Trophoblast cell (in vitro differentiated cells and primary cell): ENCODE data around the gene POMT1.
"Not testable (repeated sequence)": the region's sequence is repeated elsewhere in the genome, so short reads cannot be mapped to it uniquely, and the experiment has no call there.

Source experiments
- DNase-seq, 2 donors: peaks; one replicate each; pipeline ENCODE4 v3.0.0-alpha.2; 2016
- H2AFZ ChIP-seq: 2 replicates; pipeline ENCODE4 v1.6.1; 2013; ENCODE audit warnings: low read length, moderate library complexity, mild to moderate bottlenecking; ENCODE audit not compliant: insufficient read depth, poor library complexity
- H2AK5ac ChIP-seq: 2 replicates; pipeline ENCODE4 v1.6.1; 2013; ENCODE audit warnings: mild to moderate bottlenecking, low read length
- H2BK120ac ChIP-seq: 2 replicates; pipeline ENCODE4 v1.6.1; 2013; ENCODE audit warnings: low read length, mild to moderate bottlenecking, moderate library complexity; ENCODE audit not compliant: insufficient read depth, poor library complexity
- H2BK12ac ChIP-seq: 2 replicates; pipeline ENCODE4 v1.6.1; 2013; ENCODE audit warnings: mild to moderate bottlenecking, low read length, moderate library complexity
- H2BK5ac ChIP-seq: 2 replicates; pipeline ENCODE4 v1.6.1; 2013; ENCODE audit warnings: low read length, low read depth, moderate library complexity, mild to moderate bottlenecking; ENCODE audit not compliant: poor library complexity
- H3K14ac ChIP-seq: 2 replicates; pipeline ENCODE4 v1.6.1; 2013; ENCODE audit warnings: mild to moderate bottlenecking, low read length
- H3K18ac ChIP-seq: 2 replicates; pipeline ENCODE4 v1.6.1; 2013; ENCODE audit warnings: mild to moderate bottlenecking, low read length
- H3K23ac ChIP-seq: 2 replicates; pipeline ENCODE4 v1.6.1; 2013; ENCODE audit warnings: low read length
- H3K27ac ChIP-seq: 2 replicates; pipeline ENCODE4 v1.5.1; 2013; ENCODE audit warnings: low read depth, mild to moderate bottlenecking, inconsistent platforms, low read length, moderate library complexity
- H3K27me3 ChIP-seq: 2 replicates; pipeline ENCODE4 v1.6.1; 2013; ENCODE audit warnings: inconsistent platforms, mild to moderate bottlenecking, low read length, moderate library complexity; ENCODE audit not compliant: insufficient read depth
- H3K36me3 ChIP-seq, 2 experiments: 1 replicate in 1 of 2; 2 replicates in 1 of 2; pipeline ENCODE4 v1.6.1; 2013; ENCODE audit warnings: low read length in 2 of 2, mild to moderate bottlenecking in 2 of 2, moderate library complexity in 1 of 2; ENCODE audit not compliant: insufficient read depth in 2 of 2, control insufficient read depth in 1 of 2
- H3K4ac ChIP-seq: 2 replicates; pipeline ENCODE4 v1.6.1; 2013; ENCODE audit warnings: low read depth, mild to moderate bottlenecking, low read length, moderate library complexity
- H3K4me1 ChIP-seq, 2 experiments: 1 replicate in 1 of 2; 2 replicates in 1 of 2; pipeline ENCODE4 v1.6.1; 2013; ENCODE audit warnings: low read length in 2 of 2, mild to moderate bottlenecking in 2 of 2, moderate library complexity in 1 of 2; ENCODE audit not compliant: insufficient read depth in 2 of 2, control insufficient read depth in 1 of 2
- H3K4me2 ChIP-seq: 2 replicates; pipeline ENCODE4 v1.6.1; 2013; ENCODE audit warnings: inconsistent platforms, mild to moderate bottlenecking, low read length, moderate library complexity
- H3K4me3 ChIP-seq: 2 replicates; pipeline ENCODE4 v1.5.1; 2013; ENCODE audit warnings: mild to moderate bottlenecking, low read depth, low read length, inconsistent platforms
- H3K79me1 ChIP-seq: one replicate; pipeline ENCODE4 v1.6.1; 2013; ENCODE audit warnings: low read length
- H3K79me2 ChIP-seq: 2 replicates; pipeline ENCODE4 v1.6.1; 2013; ENCODE audit warnings: low read length, mild to moderate bottlenecking; ENCODE audit not compliant: control insufficient read depth, insufficient read depth, poor library complexity
- H3K9ac ChIP-seq: 2 replicates; pipeline ENCODE4 v1.6.1; 2013; ENCODE audit warnings: mild to moderate bottlenecking, low read length
- H3K9me3 ChIP-seq: 2 replicates; pipeline ENCODE4 v1.6.1; 2013; ENCODE audit warnings: low read depth, mild to moderate bottlenecking, control low read depth, inconsistent platforms, low read length; ENCODE audit not compliant: insufficient read depth
- H4K12ac ChIP-seq: 2 replicates; pipeline ENCODE4 v1.6.1; 2013; ENCODE audit warnings: low read depth, mild to moderate bottlenecking, low read length, moderate library complexity
- H4K8ac ChIP-seq: 2 replicates; pipeline ENCODE4 v1.6.1; 2013; ENCODE audit warnings: low read depth, mild to moderate bottlenecking, low read length, moderate library complexity
- H4K91ac ChIP-seq: one replicate; pipeline ENCODE4 v1.6.1; 2013; ENCODE audit warnings: low read depth, mild to moderate bottlenecking, low read length, moderate library complexity
- WGBS: extraction: QIAGEN DNeasy Blood & Tissue Kit; methylation state at CpG from one replicate; pipeline ENCODE4 v1.1.7; 2013; ENCODE audit warnings: missing lambda C conversion rate; ENCODE audit not compliant: insufficient read length, insufficient coverage; ENCODE audit errors: extremely low coverage; 5-methylcytosine and 5-hydroxymethylcytosine counted together

The POMT1 gene

GRCh38 chr9:131470581-131470991 is 32.1 kb upstream of the POMT1 start:
- Histone ChIP-seq H3K36me3 (peaks cover 65 to 76% of the 10 kb centered on the region in 2 experiments), H3K23ac (no peak overlapping the region), H3K14ac (no peak overlapping the region), H4K12ac (no peak overlapping the region), H2AK5ac (no peak overlapping the region), H2BK12ac (no peak overlapping the region), H2AFZ (no peak overlapping the region), H3K27ac (no peak overlapping the region), H3K4me2 (no peak overlapping the region), H3K4me3 (no peak overlapping the region), H4K91ac (no peak overlapping the region), H3K9me3 (no peaks in the 10 kb centered on the region), H3K9ac (no peak overlapping the region), H2BK5ac (no peak overlapping the region), H4K8ac (no peak overlapping the region), H3K79me2 (peaks cover 2% of the 10 kb centered on the region), H3K4ac (peak overlapping the region; percentile 5), H3K27me3 (no peaks in the 10 kb centered on the region), H3K79me1 (no peaks in the 10 kb centered on the region), H3K18ac (no peak overlapping the region), H3K4me1 (no peaks in the 10 kb centered on the region), H2BK120ac (no peak overlapping the region)
- WGBS, result no CpG with 5 or more reads among the region's 12 CpGs
- DNase-seq, result no peak

- H4K8ac ChIP-seq, H3K27ac ChIP-seq, H3K4me1 ChIP-seq, H3K4me3 ChIP-seq, H3K18ac ChIP-seq, H2BK12ac ChIP-seq, H3K9me3 ChIP-seq, DNase-seq, H4K91ac ChIP-seq, H3K4me2 ChIP-seq, H4K12ac ChIP-seq, H3K9ac ChIP-seq, H3K23ac ChIP-seq, H3K14ac ChIP-seq, H3K27me3 ChIP-seq, H3K79me1 ChIP-seq, H3K4ac ChIP-seq, H2BK120ac ChIP-seq, H3K79me2 ChIP-seq, H2AK5ac ChIP-seq, H2AFZ ChIP-seq, H2BK5ac ChIP-seq: not testable (repeated sequence)
- peaks cover 73 to 79% of the 10 kb centered on the region in 2 experiments for H3K36me3 ChIP-seq
- no CpG with 5 or more reads among the region's 5 CpGs for WGBS
Observed at GRCh38 chr9:131472085-131472484, 30.6 kb upstream of the POMT1 start.

DNA sequence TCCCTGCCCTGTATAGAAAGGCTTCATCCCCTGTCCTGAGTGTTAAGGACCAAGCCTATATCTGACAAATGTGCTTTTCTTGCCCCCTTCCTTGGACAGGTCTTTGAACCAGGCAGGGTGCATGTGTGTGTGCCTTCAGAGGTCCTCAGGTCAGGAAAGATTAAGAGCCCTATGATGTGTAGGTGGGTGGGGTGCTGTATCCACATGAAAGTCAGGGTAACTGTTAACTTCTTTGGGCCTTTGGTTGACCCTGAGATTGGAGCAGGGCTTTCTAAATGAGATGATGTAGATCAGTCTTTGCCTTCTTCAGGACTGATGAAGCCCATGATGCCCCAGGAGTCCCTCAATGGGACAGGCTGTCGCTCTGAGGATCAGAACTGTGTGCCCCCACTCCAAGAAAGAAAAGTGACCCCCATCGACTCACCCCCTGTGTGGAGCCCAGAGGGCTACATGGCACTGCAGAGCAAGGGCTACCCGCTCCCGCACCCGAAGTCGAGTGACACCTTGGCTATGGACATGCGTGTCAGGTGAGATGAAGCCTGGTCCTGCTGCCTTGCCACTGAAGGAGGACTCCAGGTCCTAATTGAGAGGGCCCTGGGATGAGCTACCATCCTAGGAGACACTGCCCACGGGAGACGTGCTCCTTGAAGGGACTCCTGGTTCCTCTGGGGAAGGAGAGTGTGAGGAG is 29.4 kb upstream of the POMT1 start:
- Histone ChIP-seq H4K12ac (no peak overlapping the region), H3K4ac (no peak overlapping the region), H3K4me2 (no peak overlapping the region), H3K4me1 (no peaks in the 10 kb centered on the region), H3K36me3 (peaks cover 74 to 81% of the 10 kb centered on the region in 2 experiments), H2AFZ (no peak overlapping the region), H3K9me3 (no peaks in the 10 kb centered on the region), H2AK5ac (no peak overlapping the region), H2BK5ac (no peak overlapping the region), H3K9ac (no peak overlapping the region), H2BK12ac (no peak overlapping the region), H4K8ac (no peak overlapping the region), H3K23ac (no peak overlapping the region), H3K79me2 (peaks cover 2% of the 10 kb centered on the region), H3K27me3 (no peaks in the 10 kb centered on the region), H3K79me1 (no peaks in the 10 kb centered on the region), H4K91ac (no peak overlapping the region), H3K4me3 (no peak overlapping the region), H2BK120ac (no peak overlapping the region), H3K18ac (no peak overlapping the region), H3K14ac (no peak overlapping the region), H3K27ac (no peak overlapping the region)
- DNase-seq, result no peak
- no CpG with 5 or more reads among the region's 9 CpGs for WGBS

GRCh38 chr9:131473891-131474290 is 28.8 kb upstream of the POMT1 start:
- WGBS, result no CpG with 5 or more reads among the region's 10 CpGs
- Histone ChIP-seq H3K14ac (no peak overlapping the region), H3K4me3 (no peak overlapping the region), H4K12ac (no peak overlapping the region), H3K9ac (no peak overlapping the region), H3K4me2 (no peak overlapping the region), H3K36me3 (peaks cover 77 to 83% of the 10 kb centered on the region in 2 experiments), H3K79me2 (peaks cover 2% of the 10 kb centered on the region), H3K23ac (no peak overlapping the region), H2AFZ (no peak overlapping the region), H3K4ac (no peak overlapping the region), H2AK5ac (no peak overlapping the region), H3K27me3 (no peaks in the 10 kb centered on the region), H3K4me1 (no peaks in the 10 kb centered on the region), H3K9me3 (no peaks in the 10 kb centered on the region), H2BK5ac (no peak overlapping the region), H4K91ac (no peak overlapping the region), H2BK12ac (no peak overlapping the region), H3K79me1 (no peaks in the 10 kb centered on the region), H3K27ac (no peak overlapping the region), H3K18ac (no peak overlapping the region), H2BK120ac (no peak overlapping the region), H4K8ac (no peak overlapping the region)
- DNase-seq, result no peak
